ENCODE measurements around the gene ZCCHC12.

ZCCHC12 gene

DNA sequence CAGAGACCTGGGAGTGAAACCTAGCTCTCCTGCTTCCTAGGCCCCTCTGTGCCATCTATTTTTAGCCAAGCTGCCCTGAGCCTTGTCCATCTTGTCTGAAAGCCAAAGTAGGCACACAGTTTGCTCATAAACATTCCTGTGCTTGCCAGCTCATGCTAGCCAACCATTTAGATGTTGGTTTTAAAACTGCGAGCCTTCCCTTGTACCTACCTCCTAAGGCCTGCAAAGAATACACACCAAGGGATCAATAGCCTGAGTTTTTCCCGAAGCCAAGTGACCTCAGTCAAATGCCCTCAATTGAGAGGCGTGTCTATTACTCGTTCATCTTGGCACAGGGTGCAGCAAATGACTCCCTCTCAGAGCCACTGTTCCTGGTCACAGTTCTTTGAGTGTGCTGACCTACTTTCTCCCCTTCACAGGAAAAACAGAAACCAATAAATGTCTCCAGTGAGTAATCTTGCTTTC, 48.5 kb downstream of the ZCCHC12 start:
- no peak for DNase-seq
